Nephron progenitor cell (in vitro differentiated cells): ENCODE measurements around the gene A2ML1.
A peak's percentile ranks its signal among the peaks of the same experiment; 100 is the strongest.

Experiments used
- DNase-seq: peaks from one replicate; pipeline ENCODE4 v3.0.0; 2021
- H3K27ac Mint-ChIP-seq: 2 replicates; pipeline ENCODE4 v1.8.0; 2021; ENCODE audit warnings: mild to moderate bottlenecking, moderate library complexity, mixed read lengths
- H3K27me3 Mint-ChIP-seq: 2 replicates; pipeline ENCODE4 v1.8.0; 2021; ENCODE audit warnings: mild to moderate bottlenecking, low read depth, mixed read lengths; ENCODE audit not compliant: poor library complexity
- H3K36me3 Mint-ChIP-seq: 2 replicates; pipeline ENCODE4 v1.8.0; 2021; ENCODE audit warnings: low read depth, mixed read lengths
- H3K4me1 Mint-ChIP-seq: 2 replicates; pipeline ENCODE4 v1.8.0; 2021; ENCODE audit warnings: mixed read lengths
- H3K4me3 Mint-ChIP-seq: 2 replicates; pipeline ENCODE4 v1.8.0; 2021; ENCODE audit warnings: mild to moderate bottlenecking, moderate library complexity, mixed read lengths
- H3K9me3 Mint-ChIP-seq: 2 replicates; pipeline ENCODE4 v1.8.0; 2021; ENCODE audit warnings: mild to moderate bottlenecking, moderate library complexity, mixed read lengths
- TF ChIP-seq, protein P1 (sequence below): fragments of 200-600 bp; sonication (generic); IDR thresholded peaks from 2 replicates; pipeline ENCODE4 v1.5.0; 2021; ENCODE audit warnings: antibody characterized with exemption

The A2ML1 gene

DNA sequence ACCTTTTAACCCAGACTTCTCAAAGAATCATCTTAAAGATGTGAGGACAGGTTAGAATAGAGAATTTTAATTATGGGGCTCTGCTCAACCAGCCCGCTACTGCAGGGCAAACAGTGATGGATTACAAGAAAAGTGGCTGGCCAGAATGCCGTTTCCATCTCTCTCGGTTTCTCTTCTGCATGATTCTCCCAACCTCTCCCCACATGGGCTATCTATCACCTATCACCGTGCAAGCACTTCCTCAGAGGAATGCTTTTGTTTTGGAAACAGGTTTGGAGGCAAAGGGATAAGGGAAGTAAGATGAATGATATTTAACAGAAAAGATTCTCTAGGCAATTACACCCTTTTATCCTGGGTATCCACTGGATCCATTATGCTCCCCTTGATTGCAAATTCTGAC is 54.5 kb downstream of the A2ML1 start:
- peaks cover 5% of the 10 kb centered on the region for H3K4me1 Mint-ChIP-seq
- no peak overlapping the region for H3K27ac Mint-ChIP-seq
- H3K27me3 Mint-ChIP-seq, result no peaks in the 10 kb centered on the region
- H3K4me3 Mint-ChIP-seq, result no peak overlapping the region
- H3K9me3 Mint-ChIP-seq, result no peaks in the 10 kb centered on the region
- H3K36me3 Mint-ChIP-seq, result no peaks in the 10 kb centered on the region
- TF ChIP-seq, protein P1, sequence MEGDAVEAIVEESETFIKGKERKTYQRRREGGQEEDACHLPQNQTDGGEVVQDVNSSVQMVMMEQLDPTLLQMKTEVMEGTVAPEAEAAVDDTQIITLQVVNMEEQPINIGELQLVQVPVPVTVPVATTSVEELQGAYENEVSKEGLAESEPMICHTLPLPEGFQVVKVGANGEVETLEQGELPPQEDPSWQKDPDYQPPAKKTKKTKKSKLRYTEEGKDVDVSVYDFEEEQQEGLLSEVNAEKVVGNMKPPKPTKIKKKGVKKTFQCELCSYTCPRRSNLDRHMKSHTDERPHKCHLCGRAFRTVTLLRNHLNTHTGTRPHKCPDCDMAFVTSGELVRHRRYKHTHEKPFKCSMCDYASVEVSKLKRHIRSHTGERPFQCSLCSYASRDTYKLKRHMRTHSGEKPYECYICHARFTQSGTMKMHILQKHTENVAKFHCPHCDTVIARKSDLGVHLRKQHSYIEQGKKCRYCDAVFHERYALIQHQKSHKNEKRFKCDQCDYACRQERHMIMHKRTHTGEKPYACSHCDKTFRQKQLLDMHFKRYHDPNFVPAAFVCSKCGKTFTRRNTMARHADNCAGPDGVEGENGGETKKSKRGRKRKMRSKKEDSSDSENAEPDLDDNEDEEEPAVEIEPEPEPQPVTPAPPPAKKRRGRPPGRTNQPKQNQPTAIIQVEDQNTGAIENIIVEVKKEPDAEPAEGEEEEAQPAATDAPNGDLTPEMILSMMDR, result no peak
- DNase-seq, result no peak

- TF ChIP-seq, protein P1, result no peak
- Mint-ChIP-seq H3K27me3 (no peaks in the 10 kb centered on the region), H3K27ac (no peak overlapping the region), H3K4me1 (peaks cover 7% of the 10 kb centered on the region), H3K4me3 (no peak overlapping the region), H3K36me3 (peaks cover 6% of the 10 kb centered on the region), H3K9me3 (peaks cover 20% of the 10 kb centered on the region)
- no peak for DNase-seq
Measured at GRCh38 chr12:8886502-8887284, 64.3 kb downstream of the A2ML1 start.

DNA sequence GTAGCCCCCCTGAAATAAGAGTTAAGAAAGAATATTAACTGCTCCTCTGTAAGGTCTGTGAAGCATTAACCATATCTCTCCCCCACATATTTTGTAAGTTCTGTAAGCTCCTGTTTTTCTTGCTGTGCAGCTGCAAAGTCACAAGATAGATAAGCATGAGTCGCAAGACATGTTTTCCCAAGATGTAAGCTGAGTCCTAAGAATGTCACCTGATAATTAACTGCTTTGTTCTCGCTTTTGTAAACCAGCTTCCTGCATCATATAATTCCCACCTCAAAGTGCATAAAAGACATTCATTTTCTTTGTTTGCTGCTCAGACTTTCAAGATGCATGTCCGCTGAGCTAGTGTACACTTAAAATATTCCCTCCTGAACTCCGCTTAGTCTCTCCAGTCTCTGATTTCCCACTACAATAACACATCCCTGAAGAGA is 64.9 kb downstream of the A2ML1 start:
- H3K4me3 Mint-ChIP-seq, result no peak overlapping the region

DNA sequence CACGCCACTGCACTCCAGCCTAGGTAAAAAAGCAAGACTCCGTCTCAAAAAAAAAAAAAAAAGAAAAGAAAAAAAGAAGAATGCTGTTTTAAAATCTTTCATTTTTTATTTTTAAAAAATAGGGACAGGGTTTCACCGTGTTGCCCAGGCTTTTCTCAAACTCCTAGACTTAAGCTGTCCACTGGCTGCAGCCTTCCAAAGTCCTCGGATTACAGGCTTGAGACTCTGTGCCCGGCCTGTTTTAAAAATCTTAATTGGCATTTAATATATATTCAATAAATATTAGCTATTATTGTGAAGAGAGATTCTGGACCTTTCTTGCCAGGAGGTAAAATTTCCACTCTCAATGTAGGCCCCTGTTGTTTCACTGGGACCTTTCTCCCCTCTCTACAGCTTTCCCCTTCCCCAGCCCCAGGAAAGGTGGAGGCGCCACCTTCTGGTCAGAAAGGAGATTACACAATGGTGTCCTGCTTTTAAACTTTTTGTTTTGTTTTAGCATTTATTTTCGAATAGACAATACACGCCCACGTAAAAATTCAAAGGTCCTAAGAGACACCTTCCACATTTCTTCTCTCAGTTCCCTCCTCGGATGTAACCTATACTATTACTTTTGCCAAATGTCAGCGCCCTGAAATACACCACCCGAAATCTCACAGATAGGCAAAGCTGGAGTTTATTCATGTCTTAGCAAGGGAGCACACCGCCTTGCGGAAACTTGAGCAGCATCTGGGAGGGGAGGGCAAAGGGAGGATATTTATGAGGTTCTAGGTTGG is 68.1 kb downstream of the A2ML1 start:
- TF ChIP-seq, protein P1, result peak; percentile 90
- peak; percentile 74 for DNase-seq
- Mint-ChIP-seq H3K9me3 (peaks cover 14% of the 10 kb centered on the region), H3K4me3 (peak overlapping the region; percentile 83), H3K36me3 (peaks cover 6% of the 10 kb centered on the region), H3K4me1 (peaks cover 7% of the 10 kb centered on the region), H3K27me3 (no peaks in the 10 kb centered on the region), H3K27ac (no peak overlapping the region)

More for the DNA sequence above, 64.9 kb downstream of the A2ML1 start:
- DNase-seq, result no peak
- Mint-ChIP-seq H3K4me1 (peaks cover 7% of the 10 kb centered on the region), H3K27me3 (no peaks in the 10 kb centered on the region), H3K27ac (no peak overlapping the region), H3K36me3 (peaks cover 6% of the 10 kb centered on the region), H3K9me3 (peaks cover 20% of the 10 kb centered on the region)
- TF ChIP-seq, protein P1, result no peak

DNA sequence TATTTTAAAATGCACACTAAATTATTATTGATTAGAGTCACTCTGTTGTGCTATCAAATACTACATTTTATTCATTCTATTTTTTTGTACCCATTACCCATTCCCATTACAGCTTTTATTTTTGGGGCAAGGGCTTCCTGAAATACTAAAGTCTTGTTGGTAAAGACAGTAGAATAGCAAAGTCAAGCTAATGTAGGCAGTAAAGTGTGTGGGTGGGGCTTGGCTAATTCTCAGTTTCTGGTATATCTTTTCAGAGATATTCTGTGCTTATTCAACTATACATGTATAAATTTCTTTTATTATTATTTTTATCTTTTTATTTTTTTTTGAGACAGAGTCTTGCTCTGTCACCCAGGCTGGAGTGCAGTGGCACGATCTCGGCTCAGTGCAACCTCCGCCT is 69.6 kb downstream of the A2ML1 start:
- H3K27ac Mint-ChIP-seq, result no peak overlapping the region
- peaks cover 6% of the 10 kb centered on the region for H3K36me3 Mint-ChIP-seq
- no peaks in the 10 kb centered on the region for H3K27me3 Mint-ChIP-seq
- no peak overlapping the region for H3K4me3 Mint-ChIP-seq
- peaks cover 7% of the 10 kb centered on the region for H3K4me1 Mint-ChIP-seq
- DNase-seq, result no peak
- peaks cover 12% of the 10 kb centered on the region for H3K9me3 Mint-ChIP-seq
- TF ChIP-seq, protein P1, result no peak
